AG04449 (cell line): ENCODE results near the gene MRPL43.

Experiments used
- CTCF ChIA-PET: fragments of 350-600 bp; formaldehyde crosslinking; extraction: SDS; loops from one replicate; lab custom pipeline; 2021; ENCODE audit warnings: antibody characterized with exemption; lab: Yijun Ruan, JAX
- POLR2A ChIA-PET: fragments of 400-600, 350-600 bp; formaldehyde crosslinking; extraction: SDS; loops from one replicate; lab custom pipeline; 2020; ENCODE audit warnings: antibody characterized with exemption, inconsistent platforms; lab: Yijun Ruan, JAX
- DNase-seq: peaks from one replicate; pipeline ENCODE4 v3.0.0-alpha.2; 2010; ENCODE audit warnings: low read depth, low spot score
- H3K4me3 ChIP-seq: 2 replicates; pipeline ENCODE4 v1.5.1; 2011; ENCODE audit warnings: low read depth, mild to moderate bottlenecking, control low read depth, low read length
- TF ChIP-seq, protein P1 (sequence below): IDR thresholded peaks from one replicate; pipeline ENCODE4 v1.5.1; 2011; ENCODE audit warnings: mild to moderate bottlenecking, moderate library complexity, low read length, control low read depth, inconsistent platforms; ENCODE audit not compliant: insufficient read depth; ENCODE audit errors: missing control alignments

The MRPL43 gene

DNA sequence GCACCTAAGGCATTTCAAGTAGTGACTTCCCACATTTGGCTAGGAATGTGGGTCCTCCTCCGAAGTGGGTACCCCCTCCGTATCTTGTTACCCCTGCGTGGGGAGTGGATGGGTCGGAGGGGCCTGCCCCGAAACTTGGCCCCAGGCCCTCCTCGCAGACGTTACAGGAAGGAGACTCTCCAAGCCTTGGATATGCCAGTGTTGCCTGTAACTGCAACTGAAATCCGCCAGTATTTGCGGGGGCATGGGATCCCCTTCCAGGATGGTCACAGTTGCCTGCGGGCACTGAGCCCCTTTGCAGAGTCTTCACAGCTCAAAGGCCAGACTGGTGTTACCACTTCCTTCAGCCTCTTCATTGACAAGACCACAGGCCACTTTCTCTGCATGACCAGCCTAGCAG, 869 bp upstream of the MRPL43 start:
- ChIA-PET POLR2A (no interaction called here), CTCF (interaction anchor here (1.0 to 26.4 kb wide), 5 partner anchors 8 to 46 kb away, joined by 3 to 803 read pairs (median 119); partner anchors contain the start of genes LZTS2, PDZD7 and SFXN3)
- H3K4me3 ChIP-seq = peak overlapping the region; percentile 100
- DNase-seq = no peak
- TF ChIP-seq, protein P1, sequence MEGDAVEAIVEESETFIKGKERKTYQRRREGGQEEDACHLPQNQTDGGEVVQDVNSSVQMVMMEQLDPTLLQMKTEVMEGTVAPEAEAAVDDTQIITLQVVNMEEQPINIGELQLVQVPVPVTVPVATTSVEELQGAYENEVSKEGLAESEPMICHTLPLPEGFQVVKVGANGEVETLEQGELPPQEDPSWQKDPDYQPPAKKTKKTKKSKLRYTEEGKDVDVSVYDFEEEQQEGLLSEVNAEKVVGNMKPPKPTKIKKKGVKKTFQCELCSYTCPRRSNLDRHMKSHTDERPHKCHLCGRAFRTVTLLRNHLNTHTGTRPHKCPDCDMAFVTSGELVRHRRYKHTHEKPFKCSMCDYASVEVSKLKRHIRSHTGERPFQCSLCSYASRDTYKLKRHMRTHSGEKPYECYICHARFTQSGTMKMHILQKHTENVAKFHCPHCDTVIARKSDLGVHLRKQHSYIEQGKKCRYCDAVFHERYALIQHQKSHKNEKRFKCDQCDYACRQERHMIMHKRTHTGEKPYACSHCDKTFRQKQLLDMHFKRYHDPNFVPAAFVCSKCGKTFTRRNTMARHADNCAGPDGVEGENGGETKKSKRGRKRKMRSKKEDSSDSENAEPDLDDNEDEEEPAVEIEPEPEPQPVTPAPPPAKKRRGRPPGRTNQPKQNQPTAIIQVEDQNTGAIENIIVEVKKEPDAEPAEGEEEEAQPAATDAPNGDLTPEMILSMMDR = no peak

DNA sequence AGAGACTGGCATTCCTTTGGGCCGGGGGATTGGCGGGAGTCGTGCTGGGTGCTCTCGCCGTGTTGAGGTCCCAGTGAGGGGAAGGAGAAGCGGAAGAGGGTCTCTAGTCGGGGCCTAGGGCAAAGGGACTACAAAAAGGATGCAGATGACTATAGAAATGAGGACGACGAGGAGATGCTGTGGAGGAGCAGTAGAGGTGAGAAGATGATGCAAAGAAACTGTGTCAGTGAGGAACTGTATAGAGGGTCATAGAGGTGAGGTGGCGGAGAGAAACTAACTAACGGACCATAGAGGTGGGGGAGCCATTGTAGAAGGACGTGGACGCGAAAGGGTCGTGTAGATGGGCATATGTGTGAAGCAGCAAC, 370 bp upstream of the MRPL43 start:
- CTCF ChIA-PET = interaction anchor here (3.1 to 26.4 kb wide), 4 partner anchors 8 to 47 kb away, joined by 15 to 803 read pairs (median 180); partner anchors contain the start of genes LZTS2, PDZD7 and SFXN3
- peak overlapping the region; percentile 100 for H3K4me3 ChIP-seq
- DNase-seq = no peak
- TF ChIP-seq, protein P1 = no peak
- POLR2A ChIA-PET = interaction anchor here (1.0 to 1.1 kb wide), 2 partner anchors 12 kb away, joined by 4 read pairs; partner anchors contain the start of gene LZTS2

DNA sequence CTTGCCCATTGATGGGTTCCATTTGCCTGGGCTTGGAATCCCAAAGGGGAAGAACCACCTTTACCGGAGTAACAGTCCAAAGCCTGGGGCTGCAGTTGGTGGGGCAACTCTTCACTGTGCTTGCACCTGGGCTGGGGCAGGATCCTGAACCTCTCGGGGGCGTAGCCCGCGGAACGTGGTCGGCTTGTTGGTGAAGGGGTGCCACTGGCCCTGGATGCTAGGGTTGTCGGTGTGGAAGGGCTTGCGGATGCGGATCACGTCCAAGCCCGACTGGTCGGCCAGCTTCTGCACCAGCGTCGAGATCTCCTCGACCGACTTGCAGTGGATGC, 710 bp downstream of the MRPL43 start:
- ChIA-PET CTCF (interaction anchor here (0.6 to 26.4 kb wide), 9 partner anchors 9 to 72 kb away, joined by 3 to 803 read pairs (median 5); partner anchors contain the start of gene LZTS2), POLR2A (interaction anchor here (1.1 kb wide), 1 partner anchor 13 kb away, joined by 4 read pairs; the partner anchor contains the start of gene LZTS2)
- TF ChIP-seq, protein P1 = no peak
- H3K4me3 ChIP-seq = peak overlapping the region; percentile 100
- DNase-seq = no peak

DNA sequence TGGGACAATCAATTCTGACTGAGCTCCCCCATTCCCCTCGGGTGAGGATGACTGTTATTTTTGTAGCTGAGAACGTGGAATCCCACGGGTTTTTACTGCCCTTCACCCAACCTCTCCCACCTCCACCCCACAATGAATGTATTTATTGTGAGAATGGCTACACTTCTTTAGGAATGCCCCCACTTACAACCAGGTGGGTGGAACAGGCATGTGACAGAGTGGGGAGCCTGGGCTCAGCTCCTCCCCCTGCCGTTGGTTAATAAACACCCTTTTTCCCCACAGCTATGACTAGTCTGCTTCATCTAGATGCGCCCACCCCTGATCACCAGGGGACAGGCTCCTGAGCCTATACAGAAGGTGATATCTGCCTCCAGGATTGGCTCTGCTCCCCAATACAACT, 2.0 kb downstream of the MRPL43 start:
- ChIA-PET POLR2A (interaction anchor here (0.7 kb wide), 1 partner anchor 752 kb away, joined by 3 read pairs; no protein-coding TSS in a partner anchor), CTCF (interaction anchor here (1.0 to 26.4 kb wide), 8 partner anchors 8 to 56 kb away, joined by 3 to 803 read pairs (median 4); partner anchors contain the start of gene LZTS2)
- TF ChIP-seq, protein P1 = no peak
- H3K4me3 ChIP-seq = no peak overlapping the region
- no peak for DNase-seq

DNA sequence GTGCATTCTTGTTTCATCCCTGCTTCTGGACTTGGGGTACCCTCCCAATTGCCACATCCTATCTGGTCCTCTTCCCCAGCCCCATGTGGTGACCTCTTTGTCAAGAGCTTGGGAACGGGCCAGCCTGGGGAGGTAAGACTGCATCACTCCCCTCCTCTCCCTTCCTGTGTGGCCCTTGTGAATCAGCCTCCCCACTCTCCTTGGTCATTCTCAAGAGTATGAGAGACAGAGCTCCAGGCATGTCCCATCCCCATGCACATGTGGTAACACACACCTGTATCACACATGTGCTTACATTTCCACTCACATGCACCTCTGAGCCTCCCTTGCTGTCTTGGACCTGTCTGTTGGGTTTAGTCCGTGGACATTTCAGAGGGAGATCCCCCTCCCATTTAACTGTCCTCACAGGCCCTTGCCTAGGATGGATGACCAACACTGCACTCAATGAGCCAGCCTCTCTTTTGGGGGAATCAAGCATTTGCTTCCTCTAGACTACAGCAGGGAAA, 2.6 kb downstream of the MRPL43 start:
- no peak overlapping the region for H3K4me3 ChIP-seq
- ChIA-PET POLR2A (interaction anchor here (0.7 kb wide), 1 partner anchor 752 kb away, joined by 3 read pairs; no protein-coding TSS in a partner anchor), CTCF (interaction anchor here (1.1 to 26.4 kb wide), 4 partner anchors 10 to 32 kb away, joined by 4 to 803 read pairs (median 67); partner anchors contain the start of gene LZTS2)
- DNase-seq = no peak
- TF ChIP-seq, protein P1 = no peak

DNA sequence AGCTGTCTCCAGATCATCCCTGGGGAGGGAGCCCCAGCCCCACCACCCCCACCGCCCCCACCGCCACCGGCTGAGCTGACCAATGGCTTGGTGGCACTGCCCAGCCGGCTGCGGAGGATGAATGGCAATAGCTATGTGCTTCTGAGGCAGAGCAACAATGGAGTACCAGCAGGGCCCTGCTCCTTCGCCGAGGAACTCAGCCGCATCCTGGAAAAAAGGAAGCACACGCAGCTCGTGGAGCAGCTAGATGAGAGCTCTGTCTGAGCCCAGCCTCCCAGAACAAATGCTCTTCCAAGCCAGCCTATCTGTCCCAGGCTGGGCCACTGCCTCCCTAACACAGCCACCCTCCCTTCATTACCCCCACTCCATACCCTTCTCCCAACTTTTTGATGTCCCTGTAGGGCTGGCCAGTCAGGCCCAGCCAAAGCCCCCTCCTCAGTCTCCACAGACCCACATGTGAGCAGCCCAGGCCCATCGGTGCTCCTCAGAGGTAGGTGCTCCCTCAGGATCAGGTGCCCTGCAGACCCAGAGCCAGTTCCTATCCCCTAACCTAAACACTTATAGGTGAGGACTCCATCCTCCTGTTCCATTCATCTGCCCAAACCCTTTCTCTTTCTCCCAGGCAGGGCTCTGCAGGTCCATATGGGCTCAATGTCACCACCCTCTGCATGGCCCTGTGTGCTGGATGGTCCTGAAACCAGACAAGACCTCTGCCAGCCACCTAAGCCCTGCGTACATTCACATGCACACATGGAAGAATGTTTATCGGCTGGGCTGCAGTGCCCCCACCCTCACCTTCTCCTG, 3.2 kb downstream of the MRPL43 start:
- ChIA-PET CTCF (interaction anchor here (1.1 to 26.4 kb wide), 3 partner anchors 9 to 33 kb away, joined by 4 to 803 read pairs (median 119); partner anchors contain the start of gene LZTS2), POLR2A (no interaction called here)
- TF ChIP-seq, protein P1 = no peak
- H3K4me3 ChIP-seq = no peak overlapping the region
- no peak for DNase-seq
